GM12801 (cell line): Measurements from ENCODE around the gene EXOC3L4.

ENCODE experiments used
- CTCF ChIP-seq: IDR thresholded peaks from one replicate; pipeline ENCODE4 v1.5.1; 2011; ENCODE audit warnings: control low read depth; ENCODE audit not compliant: insufficient read length; ENCODE audit errors: extremely low read depth

Gene EXOC3L4

DNA sequence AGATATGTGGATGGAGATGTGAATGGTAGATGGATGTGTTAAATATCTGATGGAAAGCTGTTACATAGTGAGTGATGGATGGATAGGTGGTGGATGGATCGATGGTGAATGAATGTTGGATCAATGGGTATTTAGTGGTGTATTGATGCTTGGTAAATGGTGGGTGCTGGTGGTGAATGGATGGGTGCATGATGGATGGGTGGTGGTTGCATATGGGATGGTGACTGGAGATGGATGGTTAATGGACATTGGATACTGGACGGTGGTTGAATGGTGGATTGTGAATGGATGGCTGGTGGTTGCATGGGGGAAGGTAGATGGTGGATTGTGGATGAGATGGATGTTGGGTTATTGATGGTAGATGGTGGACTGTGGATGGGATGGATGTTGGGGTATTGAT lies 12.6 kb upstream of the EXOC3L4 start:
- no peak for TF ChIP-seq CTCF

- TF ChIP-seq CTCF = no peak
Measured at GRCh38 chr14:103084021-103084919, 10.3 kb upstream of the EXOC3L4 start, which contains the start of gene LBHD2. Gene LBHD2 (plus strand): TSS chr14:103084210. CDS start chr14:103086013, 1,803 bp downstream.

- TF ChIP-seq CTCF = no peak
Measured at GRCh38 chr14:103085106-103086091, 9.1 kb upstream of the EXOC3L4 start.

GRCh38 chr14:103086771-103087342 lies 7.7 kb upstream of the EXOC3L4 start:
- TF ChIP-seq CTCF = no peak

GRCh38 chr14:103087343-103087835 lies 7.1 kb upstream of the EXOC3L4 start:
- no peak for TF ChIP-seq CTCF

DNA sequence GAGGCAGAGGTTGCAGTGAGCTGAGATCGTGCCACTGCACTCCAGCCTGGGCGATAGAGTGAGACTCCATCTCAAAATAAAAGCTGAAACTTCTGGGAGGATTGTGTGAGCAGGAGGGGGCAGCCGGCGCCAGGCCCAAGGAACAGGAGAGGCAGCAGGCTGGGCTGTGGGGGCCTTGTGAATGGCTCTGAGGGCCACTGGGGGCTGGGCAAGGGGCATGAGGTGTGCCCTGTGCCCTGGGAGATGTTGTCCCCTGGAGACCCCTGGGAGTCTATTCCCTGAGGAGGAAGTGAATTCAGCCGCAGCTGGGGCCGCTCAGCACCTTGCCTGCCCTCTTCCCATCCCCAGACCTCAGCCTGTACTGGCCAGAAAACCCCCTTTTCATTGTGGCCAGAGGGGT lies 5.6 kb upstream of the EXOC3L4 start:
- TF ChIP-seq CTCF = no peak
